NB4 (cell line): Measurements from ENCODE around the gene COG5.

Source experiments
- DNase-seq: peaks from one replicate; pipeline ENCODE4 v3.0.0; 2010; ENCODE audit warnings: low read depth
- H3K4me3 ChIP-seq: one replicate; pipeline ENCODE4 v1.5.1; 2011; ENCODE audit warnings: mild to moderate bottlenecking, low read depth, low read length, moderate library complexity
- MAX ChIP-seq: IDR thresholded peaks from 2 replicates; pipeline ENCODE4 v1.6.1; 2011; ENCODE audit warnings: low read depth, low read length
- MYC ChIP-seq: IDR thresholded peaks from 2 replicates; pipeline ENCODE4 v1.6.1; 2011; ENCODE audit warnings: low read depth, low read length
- POLR2A ChIP-seq: IDR thresholded peaks from 2 replicates; pipeline ENCODE4 v1.6.1; 2011; ENCODE audit warnings: mild to moderate bottlenecking; ENCODE audit not compliant: insufficient read length; ENCODE audit errors: extremely low read depth
- TF ChIP-seq, protein P1 (sequence below): IDR thresholded peaks from one replicate; pipeline ENCODE4 v1.5.1; 2012; ENCODE audit warnings: low read depth, low read length

COG5 gene

GRCh38 chr7:107186240-107186639 is 377.5 kb downstream of the COG5 start:
- no peak overlapping the region for H3K4me3 ChIP-seq
- DNase-seq = no peak
- TF ChIP-seq MYC (no peak), POLR2A (no peak), MAX (no peak)
- TF ChIP-seq, protein P1, sequence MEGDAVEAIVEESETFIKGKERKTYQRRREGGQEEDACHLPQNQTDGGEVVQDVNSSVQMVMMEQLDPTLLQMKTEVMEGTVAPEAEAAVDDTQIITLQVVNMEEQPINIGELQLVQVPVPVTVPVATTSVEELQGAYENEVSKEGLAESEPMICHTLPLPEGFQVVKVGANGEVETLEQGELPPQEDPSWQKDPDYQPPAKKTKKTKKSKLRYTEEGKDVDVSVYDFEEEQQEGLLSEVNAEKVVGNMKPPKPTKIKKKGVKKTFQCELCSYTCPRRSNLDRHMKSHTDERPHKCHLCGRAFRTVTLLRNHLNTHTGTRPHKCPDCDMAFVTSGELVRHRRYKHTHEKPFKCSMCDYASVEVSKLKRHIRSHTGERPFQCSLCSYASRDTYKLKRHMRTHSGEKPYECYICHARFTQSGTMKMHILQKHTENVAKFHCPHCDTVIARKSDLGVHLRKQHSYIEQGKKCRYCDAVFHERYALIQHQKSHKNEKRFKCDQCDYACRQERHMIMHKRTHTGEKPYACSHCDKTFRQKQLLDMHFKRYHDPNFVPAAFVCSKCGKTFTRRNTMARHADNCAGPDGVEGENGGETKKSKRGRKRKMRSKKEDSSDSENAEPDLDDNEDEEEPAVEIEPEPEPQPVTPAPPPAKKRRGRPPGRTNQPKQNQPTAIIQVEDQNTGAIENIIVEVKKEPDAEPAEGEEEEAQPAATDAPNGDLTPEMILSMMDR = no peak

GRCh38 chr7:107185716-107186115 is 378.0 kb downstream of the COG5 start:
- H3K4me3 ChIP-seq = no peak overlapping the region
- no peak for TF ChIP-seq MAX
- no peak for TF ChIP-seq MYC
- no peak for TF ChIP-seq POLR2A
- TF ChIP-seq, protein P1 = no peak
- no peak for DNase-seq

DNA sequence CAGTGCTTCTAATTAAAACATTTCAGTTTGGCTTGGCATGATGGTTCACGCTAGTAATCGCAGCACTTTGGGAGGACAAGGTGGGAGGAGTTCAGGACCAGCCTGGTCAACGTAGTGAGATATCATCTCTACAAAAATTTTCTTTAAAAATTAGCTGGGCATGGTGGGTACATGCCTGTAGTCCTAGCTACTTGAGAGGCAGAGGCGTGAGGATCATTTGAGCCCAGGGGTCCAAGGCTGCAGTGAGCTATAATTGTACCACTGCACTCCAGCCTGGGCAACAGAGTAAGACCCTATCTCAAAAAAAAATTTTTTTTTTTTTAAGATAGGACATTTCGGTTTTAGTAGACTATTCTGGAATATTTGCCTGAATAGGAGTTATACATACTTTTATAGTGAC is 382.5 kb downstream of the COG5 start:
- no peak for TF ChIP-seq POLR2A
- TF ChIP-seq MYC = no peak
- no peak for TF ChIP-seq MAX
- TF ChIP-seq, protein P1 = no peak
- DNase-seq = no peak
- H3K4me3 ChIP-seq = no peak overlapping the region

DNA sequence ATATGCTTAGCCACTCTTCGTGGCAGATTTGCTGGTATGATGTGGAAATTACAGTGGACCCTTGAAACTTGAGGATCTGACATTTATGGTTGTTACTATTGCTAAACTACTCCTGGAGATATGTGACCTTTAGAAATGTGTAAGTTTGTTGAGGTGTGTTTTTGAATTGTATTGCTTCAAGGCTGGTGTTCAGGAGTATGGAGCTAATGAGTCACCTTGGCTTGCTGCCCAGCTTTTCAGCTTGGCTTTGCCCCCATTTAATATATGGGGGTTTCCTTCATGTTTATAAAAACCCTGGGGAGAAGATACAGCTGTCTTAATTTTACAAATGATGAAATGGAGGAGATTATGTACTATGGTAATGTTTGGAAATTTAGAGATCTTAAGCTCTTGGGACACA is 383.3 kb downstream of the COG5 start:
- no peak for TF ChIP-seq MAX
- DNase-seq = peak; percentile 41
- no peak overlapping the region for H3K4me3 ChIP-seq

GRCh38 chr7:107179326-107180164 is 384.2 kb downstream of the COG5 start:
- no peak for DNase-seq
- H3K4me3 ChIP-seq = no peak overlapping the region
- TF ChIP-seq, protein P1 = no peak
- TF ChIP-seq POLR2A = no peak
- TF ChIP-seq MYC = no peak
- TF ChIP-seq MAX = no peak

GRCh38 chr7:107173691-107174406 is 389.9 kb downstream of the COG5 start:
- TF ChIP-seq POLR2A = no peak
- H3K4me3 ChIP-seq = no peak overlapping the region
- no peak for DNase-seq
